ENCODE data around the gene DAPK2.

Gene DAPK2

DNA sequence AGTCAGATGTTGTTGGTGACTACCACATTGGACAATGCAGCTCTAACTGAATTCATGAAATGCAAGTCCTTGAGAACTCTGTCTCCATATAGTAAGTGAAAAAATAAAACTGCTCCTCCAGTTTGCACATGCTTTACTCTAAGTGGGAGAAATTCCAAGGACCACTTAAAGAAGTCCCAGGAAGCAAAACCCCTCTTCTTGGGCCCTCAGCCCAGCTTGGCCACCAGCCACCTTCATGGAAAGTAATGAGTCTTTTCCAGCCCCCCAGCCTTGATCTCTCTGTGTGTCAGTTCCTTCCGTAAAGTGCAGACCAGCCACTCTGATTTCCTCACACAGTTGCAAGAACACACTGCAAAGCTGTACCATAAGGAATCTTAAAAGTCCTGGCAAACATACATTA lies 34.5 kb downstream of the DAPK2 start:
- no peak for DNase-seq (ENCODE audit: low spot score)
- TF ChIP-seq, protein P1, sequence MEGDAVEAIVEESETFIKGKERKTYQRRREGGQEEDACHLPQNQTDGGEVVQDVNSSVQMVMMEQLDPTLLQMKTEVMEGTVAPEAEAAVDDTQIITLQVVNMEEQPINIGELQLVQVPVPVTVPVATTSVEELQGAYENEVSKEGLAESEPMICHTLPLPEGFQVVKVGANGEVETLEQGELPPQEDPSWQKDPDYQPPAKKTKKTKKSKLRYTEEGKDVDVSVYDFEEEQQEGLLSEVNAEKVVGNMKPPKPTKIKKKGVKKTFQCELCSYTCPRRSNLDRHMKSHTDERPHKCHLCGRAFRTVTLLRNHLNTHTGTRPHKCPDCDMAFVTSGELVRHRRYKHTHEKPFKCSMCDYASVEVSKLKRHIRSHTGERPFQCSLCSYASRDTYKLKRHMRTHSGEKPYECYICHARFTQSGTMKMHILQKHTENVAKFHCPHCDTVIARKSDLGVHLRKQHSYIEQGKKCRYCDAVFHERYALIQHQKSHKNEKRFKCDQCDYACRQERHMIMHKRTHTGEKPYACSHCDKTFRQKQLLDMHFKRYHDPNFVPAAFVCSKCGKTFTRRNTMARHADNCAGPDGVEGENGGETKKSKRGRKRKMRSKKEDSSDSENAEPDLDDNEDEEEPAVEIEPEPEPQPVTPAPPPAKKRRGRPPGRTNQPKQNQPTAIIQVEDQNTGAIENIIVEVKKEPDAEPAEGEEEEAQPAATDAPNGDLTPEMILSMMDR (IDR thresholded peaks at IDR 0.05), result no peak
- Histone ChIP-seq H3K4me3 (no peak overlapping the region), H3K27ac (no peak overlapping the region)

DNA sequence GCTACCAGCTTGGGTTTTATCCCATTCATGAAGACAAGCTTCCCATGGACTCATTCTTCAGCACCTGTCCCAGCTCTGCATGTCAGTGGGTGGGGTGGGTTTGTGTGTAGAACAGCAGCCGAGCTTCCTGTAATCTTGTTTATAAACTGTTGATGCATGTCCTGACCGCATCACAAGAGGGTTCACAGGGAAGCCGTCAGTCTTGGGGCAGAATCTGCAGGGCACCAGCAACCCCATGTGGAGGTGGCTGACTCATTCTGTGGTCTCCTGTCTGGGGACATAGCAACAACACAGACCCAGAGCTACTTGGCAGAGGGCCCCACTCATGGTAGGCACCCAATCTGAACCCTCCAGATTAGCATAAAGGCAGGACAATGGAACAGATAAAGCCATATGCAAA lies 35.6 kb downstream of the DAPK2 start:
- Histone ChIP-seq H3K27ac (no peak overlapping the region), H3K4me3 (no peak overlapping the region)
- no peak for DNase-seq (ENCODE audit: low spot score)
- TF ChIP-seq, protein P1 (IDR thresholded peaks at IDR 0.05), result no peak

DNA sequence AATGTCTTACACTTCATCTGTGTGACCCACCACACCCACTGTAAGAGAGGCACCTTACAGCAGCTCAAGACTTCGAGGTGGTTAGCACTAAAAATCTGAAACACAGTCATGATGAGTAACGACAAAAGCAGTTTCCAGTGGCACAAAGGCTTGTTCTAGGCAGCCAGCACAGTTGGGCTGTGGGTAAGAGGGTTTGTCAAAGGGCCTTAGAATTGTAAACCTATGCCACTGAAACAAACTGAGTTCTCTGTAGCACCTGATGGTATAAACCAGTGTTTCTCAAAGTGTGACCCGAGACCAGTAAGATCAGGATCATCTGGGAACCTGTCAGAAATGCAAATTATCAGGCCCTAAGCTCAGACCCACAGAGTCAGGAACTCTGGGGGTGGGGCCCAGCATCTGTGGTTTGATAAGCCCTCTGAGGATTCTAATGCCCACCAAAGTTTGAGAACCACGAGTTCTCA lies 36.5 kb downstream of the DAPK2 start:
- DNase-seq (ENCODE audit: low spot score), result no peak
- no peak overlapping the region for H3K4me3 ChIP-seq
- H3K27ac ChIP-seq, result no peak overlapping the region
- TF ChIP-seq, protein P1 (IDR thresholded peaks at IDR 0.05), result no peak

DNA sequence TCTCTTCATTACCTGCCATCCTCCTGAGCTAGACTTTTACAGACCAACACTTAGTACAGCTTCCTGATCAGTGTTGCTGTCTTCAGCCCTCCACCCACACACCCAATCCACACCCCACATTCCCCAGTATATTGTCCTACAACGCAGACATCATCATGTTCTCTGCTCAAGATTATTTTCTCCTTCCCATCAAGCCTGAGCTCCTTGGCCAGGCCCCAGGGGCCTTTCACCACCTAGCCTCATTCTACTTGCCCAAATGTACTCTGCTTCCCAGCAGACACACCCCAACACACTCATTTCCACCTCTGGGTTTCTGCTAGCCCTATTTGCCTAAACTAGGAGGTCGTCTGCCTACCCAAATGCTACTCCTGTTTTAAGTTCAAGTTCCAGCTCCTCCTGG lies 37.0 kb downstream of the DAPK2 start:
- TF ChIP-seq, protein P1 (IDR thresholded peaks at IDR 0.05), result no peak
- H3K4me3 ChIP-seq, result no peak overlapping the region
- no peak overlapping the region for H3K27ac ChIP-seq
- DNase-seq (ENCODE audit: low spot score), result no peak

DNA sequence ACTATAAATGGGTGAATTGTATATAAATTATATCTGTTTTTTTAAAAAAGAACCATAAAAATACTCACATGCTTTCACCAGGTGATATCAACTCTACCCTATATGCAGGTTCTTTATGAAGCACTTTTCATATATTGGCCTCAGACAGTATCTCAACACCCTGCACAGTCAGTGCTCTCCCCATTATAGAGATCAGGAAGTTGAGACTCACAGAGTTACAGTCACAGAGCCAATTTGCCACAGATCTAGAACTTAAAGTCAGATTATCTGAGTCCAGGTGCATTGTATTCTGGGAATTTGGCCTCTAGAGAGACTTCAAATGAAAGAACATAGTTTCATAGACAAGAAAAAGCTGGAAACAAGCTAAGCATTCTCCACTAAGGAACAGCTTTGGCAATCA lies 38.1 kb downstream of the DAPK2 start:
- no peak overlapping the region for H3K27ac ChIP-seq
- TF ChIP-seq, protein P1 (IDR thresholded peaks at IDR 0.05), result no peak
- DNase-seq (ENCODE audit: low spot score), result no peak
- H3K4me3 ChIP-seq, result no peak overlapping the region

DNA sequence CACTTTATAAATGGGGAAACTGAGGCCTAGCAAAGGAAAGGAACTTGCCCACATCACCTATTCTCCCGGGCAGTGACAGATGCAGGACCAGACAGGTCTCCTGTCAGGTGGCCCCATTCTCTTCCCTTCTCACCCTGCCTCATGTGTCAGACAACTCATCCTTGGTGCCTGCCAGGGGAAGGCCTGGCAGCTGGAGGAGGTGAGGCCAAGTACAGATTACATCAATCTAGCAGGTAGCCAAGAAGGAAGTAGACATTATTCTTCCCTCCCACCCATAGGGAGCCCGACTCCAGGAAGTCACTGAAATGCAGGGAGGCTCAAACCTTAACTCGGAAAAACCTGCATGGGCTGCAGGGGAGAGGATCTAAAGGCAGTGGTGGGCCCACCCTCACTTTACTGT lies 39.6 kb downstream of the DAPK2 start:
- TF ChIP-seq, protein P1 (IDR thresholded peaks at IDR 0.05), result no peak
- H3K4me3 ChIP-seq, result no peak overlapping the region
- DNase-seq (ENCODE audit: low spot score), result no peak
- H3K27ac ChIP-seq, result no peak overlapping the region

DNA sequence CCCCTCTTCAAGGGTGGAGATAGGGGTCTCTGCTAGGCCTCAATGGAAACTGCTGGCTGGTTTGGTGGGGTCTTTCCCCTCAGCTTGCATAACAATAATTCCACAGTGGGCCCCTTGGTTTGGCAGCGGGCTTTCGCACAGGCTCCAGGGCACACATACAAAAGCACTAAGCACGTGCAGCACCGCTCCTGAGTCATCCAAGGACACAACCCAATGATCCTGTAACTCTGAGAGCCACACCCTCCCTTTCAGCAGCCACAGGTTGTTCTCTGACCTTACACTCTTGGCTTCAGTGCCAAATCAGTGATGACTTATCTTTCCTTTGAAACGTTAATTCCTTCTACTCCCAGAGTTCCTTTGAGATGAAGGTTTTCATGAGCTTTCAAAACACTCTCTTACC lies 41.7 kb downstream of the DAPK2 start:
- DNase-seq (ENCODE audit: low spot score), result no peak
- no peak overlapping the region for H3K27ac ChIP-seq

More for the DNA sequence above, 41.7 kb downstream of the DAPK2 start:
- H3K4me3 ChIP-seq, result no peak overlapping the region
- TF ChIP-seq, protein P1 (IDR thresholded peaks at IDR 0.05), result no peak

Measured in coronary artery (tissue), 2 donors.